Keratinocyte (primary cell): ENCODE results near the gene SERBP1.

Experiments used
- EZH2 ChIP-seq: IDR thresholded peaks from one replicate; pipeline ENCODE4 v1.6.1; 2012; ENCODE audit warnings: inconsistent platforms, mild to moderate bottlenecking, low read length, moderate library complexity
- TF ChIP-seq, protein P1 (sequence below), 3 experiments: IDR thresholded peaks in 1 of 3; conservative IDR thresholded peaks in 1 of 3; optimal IDR thresholded peaks in 1 of 3; 2 replicates in 2 of 3; 3 replicates in 1 of 3; pipeline versions ENCODE3 to v1.5.1; 2011; ENCODE audit warnings: low read length in 3 of 3, mild to moderate bottlenecking in 3 of 3, moderate library complexity in 2 of 3, control low read depth in 1 of 3, inconsistent platforms in 1 of 3; ENCODE audit not compliant: insufficient read depth in 2 of 3; ENCODE audit errors: extremely low read depth in 1 of 3

DNA sequence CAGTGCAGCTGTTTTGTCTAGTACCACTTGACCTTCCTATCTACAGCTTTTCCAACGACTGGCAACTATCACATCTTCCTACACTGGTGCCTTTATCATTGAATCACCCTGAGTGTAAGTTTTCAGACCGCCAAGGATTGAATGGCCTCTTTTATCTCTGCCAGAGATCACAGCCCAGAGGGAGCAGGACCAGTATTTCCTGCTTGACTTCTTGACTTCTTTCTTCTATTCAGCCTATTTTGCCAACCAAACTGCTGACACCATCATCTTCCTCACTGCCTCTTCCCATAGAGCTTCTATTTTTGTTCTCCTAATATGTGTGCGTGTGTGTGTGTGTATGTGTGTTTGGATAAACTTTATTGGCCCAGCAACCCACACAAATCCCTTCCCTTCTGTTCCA, 53.8 kb downstream of the SERBP1 start:
- TF ChIP-seq, protein P1, sequence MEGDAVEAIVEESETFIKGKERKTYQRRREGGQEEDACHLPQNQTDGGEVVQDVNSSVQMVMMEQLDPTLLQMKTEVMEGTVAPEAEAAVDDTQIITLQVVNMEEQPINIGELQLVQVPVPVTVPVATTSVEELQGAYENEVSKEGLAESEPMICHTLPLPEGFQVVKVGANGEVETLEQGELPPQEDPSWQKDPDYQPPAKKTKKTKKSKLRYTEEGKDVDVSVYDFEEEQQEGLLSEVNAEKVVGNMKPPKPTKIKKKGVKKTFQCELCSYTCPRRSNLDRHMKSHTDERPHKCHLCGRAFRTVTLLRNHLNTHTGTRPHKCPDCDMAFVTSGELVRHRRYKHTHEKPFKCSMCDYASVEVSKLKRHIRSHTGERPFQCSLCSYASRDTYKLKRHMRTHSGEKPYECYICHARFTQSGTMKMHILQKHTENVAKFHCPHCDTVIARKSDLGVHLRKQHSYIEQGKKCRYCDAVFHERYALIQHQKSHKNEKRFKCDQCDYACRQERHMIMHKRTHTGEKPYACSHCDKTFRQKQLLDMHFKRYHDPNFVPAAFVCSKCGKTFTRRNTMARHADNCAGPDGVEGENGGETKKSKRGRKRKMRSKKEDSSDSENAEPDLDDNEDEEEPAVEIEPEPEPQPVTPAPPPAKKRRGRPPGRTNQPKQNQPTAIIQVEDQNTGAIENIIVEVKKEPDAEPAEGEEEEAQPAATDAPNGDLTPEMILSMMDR (optimal IDR thresholded peaks at IDR 0.05 in 1 of 3, IDR thresholded peaks at IDR 0.05 in 1 of 3, conservative IDR thresholded peaks at IDR 0.05 in 1 of 3; ENCODE audit: extremely low read depth in 1 of 3, insufficient read depth in 2 of 3, low read length in 3 of 3): no peak
- TF ChIP-seq EZH2: no peak
